Loucy (cell line): ENCODE measurements around the gene NLRP9.

Experiments used
- CTCF ChIP-seq: fragments of 200-600 bp; sonication (generic); conservative IDR thresholded peaks from 2 replicates; pipeline ENCODE4 v1.5.1; 2014; ENCODE audit warnings: mild to moderate bottlenecking, antibody characterized with exemption, low read length
- EZH2phosphoT487 ChIP-seq: fragments of 200-600 bp; IDR thresholded peaks from 2 replicates; pipeline ENCODE4 v1.6.1; 2018; ENCODE audit warnings: antibody characterized with exemption, mild to moderate bottlenecking, moderate library complexity, borderline replicate concordance

DNA sequence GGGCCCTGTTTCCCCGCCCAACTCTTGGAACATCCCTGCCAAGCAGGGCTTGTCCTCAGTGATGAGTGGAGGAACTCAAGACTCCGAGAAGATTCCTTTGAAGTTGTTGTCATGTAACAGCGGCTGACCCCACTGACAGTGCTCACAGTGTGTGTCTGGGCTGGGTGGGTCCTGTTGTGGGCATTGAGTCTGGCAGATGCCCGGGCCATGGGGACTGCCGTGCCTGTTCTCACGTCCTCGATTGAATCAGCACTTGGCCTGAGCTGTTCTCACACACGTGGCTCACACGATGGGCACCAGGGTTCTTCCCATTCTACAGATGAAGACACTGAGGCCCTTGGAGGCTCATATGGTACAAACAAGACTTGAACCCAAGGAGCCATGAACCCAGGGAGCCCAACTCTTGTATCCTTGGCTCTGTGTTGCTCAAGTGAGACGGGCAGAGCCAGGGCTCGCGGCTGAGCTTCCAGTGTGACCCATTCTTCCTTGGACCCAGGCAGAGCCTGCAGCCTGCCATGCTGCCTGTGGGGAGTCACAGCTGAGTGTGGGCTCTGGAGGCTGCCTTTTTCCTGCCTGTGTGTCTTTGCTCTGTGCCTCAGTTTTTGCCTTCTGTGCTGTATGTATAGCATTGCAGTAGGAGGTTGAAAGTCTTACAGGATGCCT, 71.7 kb downstream of the NLRP9 start:
- no peak for TF ChIP-seq CTCF
- no peak for TF ChIP-seq EZH2phosphoT487
